Mammary epithelial cell (primary cell): ENCODE results near the gene NET1.

Source experiments
- EZH2 ChIP-seq: IDR thresholded peaks from 2 replicates; pipeline ENCODE4 v1.6.1; 2012; ENCODE audit warnings: low read length, inconsistent platforms, borderline replicate concordance
- TF ChIP-seq, protein P1 (sequence below), 2 donors: IDR thresholded peaks in 1 of 2; conservative IDR thresholded peaks in 1 of 2; 2 replicates each; pipeline ENCODE4 v1.5.1; 2011 to 2012; ENCODE audit warnings: inconsistent platforms in 2 of 2, low read length in 2 of 2, mild to moderate bottlenecking in 2 of 2, control low read depth in 1 of 2, low read depth in 1 of 2; ENCODE audit not compliant: insufficient read depth in 1 of 2; ENCODE audit errors: extremely low read depth in 1 of 2

DNA sequence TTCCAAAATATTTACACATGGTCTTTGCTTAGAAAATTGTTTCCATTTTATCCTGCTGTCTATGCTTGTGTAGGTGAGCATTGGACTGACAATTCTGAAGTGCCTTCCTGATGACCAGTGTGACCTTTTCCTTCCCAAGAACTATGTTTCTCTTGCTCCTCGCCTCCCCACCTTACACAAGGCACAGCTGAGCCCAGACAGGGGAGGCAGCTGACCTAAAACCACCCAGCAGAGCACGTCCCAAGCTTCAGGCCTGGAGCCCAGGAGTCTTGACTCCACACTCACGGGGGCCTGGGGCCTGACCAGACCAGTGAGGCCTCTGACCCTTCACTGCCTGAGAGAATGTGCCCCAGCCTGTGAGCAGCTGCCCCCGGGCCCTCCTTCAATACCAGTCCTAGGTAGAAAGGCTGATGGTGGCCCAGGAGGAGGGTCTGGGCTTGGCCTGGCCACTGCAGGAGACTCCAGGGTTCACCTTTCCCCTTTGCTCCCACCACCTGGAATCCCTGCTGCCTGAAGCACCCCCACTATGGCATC, 80.0 kb downstream of the NET1 start:
- TF ChIP-seq EZH2: no peak
- TF ChIP-seq, protein P1, sequence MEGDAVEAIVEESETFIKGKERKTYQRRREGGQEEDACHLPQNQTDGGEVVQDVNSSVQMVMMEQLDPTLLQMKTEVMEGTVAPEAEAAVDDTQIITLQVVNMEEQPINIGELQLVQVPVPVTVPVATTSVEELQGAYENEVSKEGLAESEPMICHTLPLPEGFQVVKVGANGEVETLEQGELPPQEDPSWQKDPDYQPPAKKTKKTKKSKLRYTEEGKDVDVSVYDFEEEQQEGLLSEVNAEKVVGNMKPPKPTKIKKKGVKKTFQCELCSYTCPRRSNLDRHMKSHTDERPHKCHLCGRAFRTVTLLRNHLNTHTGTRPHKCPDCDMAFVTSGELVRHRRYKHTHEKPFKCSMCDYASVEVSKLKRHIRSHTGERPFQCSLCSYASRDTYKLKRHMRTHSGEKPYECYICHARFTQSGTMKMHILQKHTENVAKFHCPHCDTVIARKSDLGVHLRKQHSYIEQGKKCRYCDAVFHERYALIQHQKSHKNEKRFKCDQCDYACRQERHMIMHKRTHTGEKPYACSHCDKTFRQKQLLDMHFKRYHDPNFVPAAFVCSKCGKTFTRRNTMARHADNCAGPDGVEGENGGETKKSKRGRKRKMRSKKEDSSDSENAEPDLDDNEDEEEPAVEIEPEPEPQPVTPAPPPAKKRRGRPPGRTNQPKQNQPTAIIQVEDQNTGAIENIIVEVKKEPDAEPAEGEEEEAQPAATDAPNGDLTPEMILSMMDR (conservative IDR thresholded peaks at IDR 0.05 in 1 of 2, IDR thresholded peaks at IDR 0.05 in 1 of 2; ENCODE audit: extremely low read depth in 1 of 2, insufficient read depth in 1 of 2, low read depth in 1 of 2, low read length in 2 of 2): no peak
